ENCODE results near the gene PLEKHA5. TPM values are rescaled to one million over a fixed set of nuclear protein-coding genes. Genes with fewer than 3 reads are reported as not detected.

Gene PLEKHA5
- total and polyA plus RNA-seq, 7 donors: 7.0 to 32.6 (median 14.7) TPM

DNA sequence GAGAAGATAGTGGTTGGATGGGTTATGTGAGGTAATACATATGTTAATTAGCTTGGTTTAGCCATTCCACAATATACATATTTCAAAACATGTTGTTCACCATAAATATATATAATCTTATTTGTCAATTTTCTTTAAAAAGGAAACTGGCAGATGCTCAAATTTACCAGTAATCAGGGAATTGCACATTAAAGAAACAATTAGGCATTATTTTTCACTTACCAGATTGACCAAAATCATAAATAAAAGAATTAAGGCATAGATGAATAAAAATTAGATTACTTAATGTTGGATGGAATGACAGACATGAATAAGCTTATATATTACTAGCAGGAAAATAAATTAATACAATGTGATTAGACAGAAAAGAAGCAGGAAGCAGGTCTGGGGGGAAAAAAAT lies 147.2 kb downstream of the PLEKHA5 start:
- Histone ChIP-seq H3K36me3 (peaks cover 0 to 19% (median 1%) of the 10 kb centered on the region in 4 donors), H3K4me3 (no peak overlapping the region), H3K27ac (no peak overlapping the region), H3K4me1 (peaks cover 0 to 10% (median 0%) of the 10 kb centered on the region in 4 donors), H3K27me3 (no peaks in the 10 kb centered on the region), H3K9me3 (no peaks in the 10 kb centered on the region)
- intact Hi-C loops (cut with DNase I): no loop called here
- DNase-seq: no peak
- TF ChIP-seq EP300 (IDR thresholded peaks at IDR 0.05): no peak
- TF ChIP-seq POLR2A (IDR thresholded peaks at IDR 0.05): no peak
- TF ChIP-seq, protein P1, sequence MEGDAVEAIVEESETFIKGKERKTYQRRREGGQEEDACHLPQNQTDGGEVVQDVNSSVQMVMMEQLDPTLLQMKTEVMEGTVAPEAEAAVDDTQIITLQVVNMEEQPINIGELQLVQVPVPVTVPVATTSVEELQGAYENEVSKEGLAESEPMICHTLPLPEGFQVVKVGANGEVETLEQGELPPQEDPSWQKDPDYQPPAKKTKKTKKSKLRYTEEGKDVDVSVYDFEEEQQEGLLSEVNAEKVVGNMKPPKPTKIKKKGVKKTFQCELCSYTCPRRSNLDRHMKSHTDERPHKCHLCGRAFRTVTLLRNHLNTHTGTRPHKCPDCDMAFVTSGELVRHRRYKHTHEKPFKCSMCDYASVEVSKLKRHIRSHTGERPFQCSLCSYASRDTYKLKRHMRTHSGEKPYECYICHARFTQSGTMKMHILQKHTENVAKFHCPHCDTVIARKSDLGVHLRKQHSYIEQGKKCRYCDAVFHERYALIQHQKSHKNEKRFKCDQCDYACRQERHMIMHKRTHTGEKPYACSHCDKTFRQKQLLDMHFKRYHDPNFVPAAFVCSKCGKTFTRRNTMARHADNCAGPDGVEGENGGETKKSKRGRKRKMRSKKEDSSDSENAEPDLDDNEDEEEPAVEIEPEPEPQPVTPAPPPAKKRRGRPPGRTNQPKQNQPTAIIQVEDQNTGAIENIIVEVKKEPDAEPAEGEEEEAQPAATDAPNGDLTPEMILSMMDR (IDR thresholded peaks at IDR 0.05): no peak
- TF ChIP-seq POLR2AphosphoS5 (IDR thresholded peaks at IDR 0.05): no peak

DNA sequence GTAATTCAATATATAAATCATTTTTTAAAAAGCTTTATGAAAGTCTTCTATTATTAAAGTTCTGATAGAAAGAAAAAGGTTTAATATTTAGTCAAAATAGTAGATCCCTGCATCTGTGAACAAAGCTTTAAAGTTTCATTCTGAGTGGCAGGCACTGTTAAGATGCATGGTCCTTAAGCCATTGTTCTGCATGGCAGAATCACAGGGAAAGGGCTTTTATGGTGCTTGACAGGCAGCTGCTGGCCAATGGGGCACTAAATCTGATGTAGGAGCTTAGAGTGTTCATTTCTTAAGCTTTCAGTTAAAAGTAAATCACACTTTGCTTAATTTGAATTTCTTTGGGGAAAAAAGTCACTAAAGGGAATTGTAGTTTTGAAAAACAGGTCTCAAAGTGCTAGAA lies 148.2 kb downstream of the PLEKHA5 start:
- Histone ChIP-seq H3K36me3 (peaks cover 0 to 19% (median 1%) of the 10 kb centered on the region in 4 donors), H3K27me3 (no peaks in the 10 kb centered on the region), H3K9me3 (no peaks in the 10 kb centered on the region), H3K4me3 (no peak overlapping the region), H3K27ac (no peak overlapping the region), H3K4me1 (peaks cover 0 to 10% (median 0%) of the 10 kb centered on the region in 4 donors)
- TF ChIP-seq EP300 (IDR thresholded peaks at IDR 0.05) (no peak), POLR2A (IDR thresholded peaks at IDR 0.05) (no peak), POLR2AphosphoS5 (IDR thresholded peaks at IDR 0.05) (no peak)
- TF ChIP-seq, protein P1 (IDR thresholded peaks at IDR 0.05): no peak
- no peak for DNase-seq
- intact Hi-C loops (cut with DNase I): no loop called here

- Histone ChIP-seq H3K36me3 (peaks cover 0 to 23% (median 1%) of the 10 kb centered on the region in 4 donors), H3K4me1 (peaks cover 0 to 7% (median 0%) of the 10 kb centered on the region in 4 donors), H3K4me3 (no peak overlapping the region), H3K9me3 (no peaks in the 10 kb centered on the region), H3K27me3 (no peaks in the 10 kb centered on the region), H3K27ac (no peak overlapping the region)
- DNase-seq: no peak
- intact Hi-C loops (cut with DNase I): no loop called here
- TF ChIP-seq, protein P1 (IDR thresholded peaks at IDR 0.05): no peak
- TF ChIP-seq POLR2A (IDR thresholded peaks at IDR 0.05) (no peak), EP300 (IDR thresholded peaks at IDR 0.05) (no peak), POLR2AphosphoS5 (IDR thresholded peaks at IDR 0.05) (no peak)
- WGBS, 2 donors: 17 to 76% methylated on average over 2 of the region's 2 CpGs
Measured at GRCh38 chr12:19278407-19278806, 148.9 kb downstream of the PLEKHA5 start.

GRCh38 chr12:19282133-19282699 lies 152.7 kb downstream of the PLEKHA5 start:
- no peak for TF ChIP-seq EP300 (IDR thresholded peaks at IDR 0.05)
- Histone ChIP-seq H3K4me3 (no peak overlapping the region), H3K27me3 (no peaks in the 10 kb centered on the region), H3K27ac (no peak overlapping the region), H3K9me3 (no peaks in the 10 kb centered on the region), H3K36me3 (peaks cover 0 to 13% (median 1%) of the 10 kb centered on the region in 4 donors), H3K4me1 (peaks cover 0 to 4% (median 0%) of the 10 kb centered on the region in 4 donors)
- DNase-seq: no peak
- intact Hi-C loops (cut with DNase I): loop anchor here (10.0 kb wide), 1 partner anchor 97 kb away; no protein-coding TSS in a partner anchor

DNA sequence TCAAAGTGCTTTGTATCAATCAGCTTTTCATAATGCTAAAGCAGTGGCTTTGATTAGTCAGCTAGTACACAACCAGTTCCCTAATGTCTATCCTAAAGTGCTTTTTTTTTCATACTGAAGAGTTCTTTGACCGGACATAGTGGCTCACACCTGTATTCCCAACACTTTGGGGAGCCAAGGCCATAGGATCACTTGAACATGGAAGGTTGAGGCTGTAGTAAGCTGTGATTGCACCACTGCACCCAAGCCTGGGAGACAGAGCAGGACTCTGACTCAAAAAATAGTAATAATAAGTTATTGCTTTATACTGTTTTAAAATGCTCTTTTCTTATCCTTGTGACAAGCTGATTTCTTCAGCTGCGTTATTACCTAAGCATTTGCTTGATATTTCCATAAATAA lies 155.1 kb downstream of the PLEKHA5 start:
- TF ChIP-seq POLR2AphosphoS5 (IDR thresholded peaks at IDR 0.05): no peak
- TF ChIP-seq, protein P1 (IDR thresholded peaks at IDR 0.05): no peak
- TF ChIP-seq POLR2A (IDR thresholded peaks at IDR 0.05): no peak
- no peak for TF ChIP-seq EP300 (IDR thresholded peaks at IDR 0.05)
- no peaks in the 10 kb centered on the region for H3K9me3 ChIP-seq
- no peak for DNase-seq
- peaks cover 0 to 13% (median 1%) of the 10 kb centered on the region in 4 donors for H3K36me3 ChIP-seq
- H3K4me3 ChIP-seq: no peak overlapping the region
- intact Hi-C loops (cut with DNase I): loop anchor here (10.0 kb wide), 1 partner anchor 100 kb away; no protein-coding TSS in a partner anchor
- 92 to 93% methylated on average over 2 of the region's 2 CpGs for WGBS, 2 donors
- H3K27ac ChIP-seq: no peak overlapping the region
- H3K27me3 ChIP-seq: no peaks in the 10 kb centered on the region
- peaks cover 0 to 22% (median 7%) of the 10 kb centered on the region in 4 donors for H3K4me1 ChIP-seq

Data from sigmoid colon (tissue), 7 donors.